Bronchial epithelial cell (primary cell): ENCODE results near the gene PLEKHA6. TPM values are rescaled to one million over a fixed set of nuclear protein-coding genes. Genes with fewer than 3 reads are reported as not detected.

Experiments
- DNase-seq: peaks from one replicate; pipeline ENCODE4 v3.0.0-alpha.2; 2010; ENCODE audit warnings: low read depth
- FAIRE-seq: peaks from 2 replicates; lab custom pipeline; 2011; peaks lifted over from hg19 to GRCh38; lab: Jason Lieb, UNC
- H3K27me3 ChIP-seq: 2 replicates; pipeline ENCODE4 v1.5.1; 2011; ENCODE audit warnings: low read length; ENCODE audit not compliant: control insufficient read depth, insufficient read depth
- H3K36me3 ChIP-seq: 2 replicates; pipeline ENCODE4 v1.5.1; 2011; ENCODE audit warnings: low read length; ENCODE audit not compliant: control insufficient read depth, insufficient read depth
- H3K4me3 ChIP-seq: 2 replicates; pipeline ENCODE4 v1.5.1; 2011; ENCODE audit warnings: mild to moderate bottlenecking, low read depth, low read length, control low read depth
- CTCF ChIP-seq: IDR thresholded peaks from 2 replicates; pipeline ENCODE4 v1.5.1; 2011; ENCODE audit warnings: mild to moderate bottlenecking, moderate library complexity, low read length, control low read depth, inconsistent platforms; ENCODE audit not compliant: insufficient read depth, severe bottlenecking
- total RNA-seq: library from RNA; depleted of rRNA; stranded (reverse); fragments of >200 nt; gene quantifications from 2 replicates; pipeline ENCODE4 v1.2.1, GENCODE V29; 2014

The PLEKHA6 gene
- total RNA-seq, 1 donor from 2014 or later: 2.1 TPM

GRCh38 chr1:204227996-204228785, 131.5 kb downstream of the PLEKHA6 start:
- H3K27me3 ChIP-seq: no peaks in the 10 kb centered on the region
- FAIRE-seq (peak; percentile 28), DNase-seq (no peak)
- H3K36me3 ChIP-seq: no peaks in the 10 kb centered on the region
- no peak overlapping the region for H3K4me3 ChIP-seq
- TF ChIP-seq CTCF: no peak

GRCh38 chr1:204227351-204227750, 132.4 kb downstream of the PLEKHA6 start:
- DNase-seq (no peak), FAIRE-seq (no peak)
- no peak for TF ChIP-seq CTCF
- Histone ChIP-seq H3K36me3 (no peaks in the 10 kb centered on the region), H3K27me3 (no peaks in the 10 kb centered on the region), H3K4me3 (no peak overlapping the region)

- peak; percentile 76 for FAIRE-seq
- H3K27me3 ChIP-seq: no peaks in the 10 kb centered on the region
- H3K4me3 ChIP-seq: no peak overlapping the region
- DNase-seq: peak; percentile 88
- TF ChIP-seq CTCF: no peak
- no peaks in the 10 kb centered on the region for H3K36me3 ChIP-seq
Measured at GRCh38 chr1:204225841-204226735, 133.6 kb downstream of the PLEKHA6 start.

GRCh38 chr1:204224655-204225054, 135.1 kb downstream of the PLEKHA6 start:
- TF ChIP-seq CTCF: no peak
- no peak for FAIRE-seq
- peak; percentile 22 for DNase-seq

GRCh38 chr1:204223129-204223860, 136.4 kb downstream of the PLEKHA6 start:
- Histone ChIP-seq H3K36me3 (no peaks in the 10 kb centered on the region), H3K27me3 (no peaks in the 10 kb centered on the region), H3K4me3 (no peak overlapping the region)
- TF ChIP-seq CTCF: no peak
- FAIRE-seq (no peak), DNase-seq (no peak)

More at GRCh38 chr1:204224655-204225054, 135.1 kb downstream of the PLEKHA6 start:
- Histone ChIP-seq H3K4me3 (no peak overlapping the region), H3K36me3 (no peaks in the 10 kb centered on the region), H3K27me3 (no peaks in the 10 kb centered on the region)
